H9 (cell line): ENCODE measurements around the gene TMPRSS5. TPM values are rescaled to one million over a fixed set of nuclear protein-coding genes. Genes with fewer than 3 reads are reported as not detected.

Experiments
- DNase-seq: peaks from one replicate; pipeline ENCODE4 v3.0.0-alpha.2; 2017
- H2AFZ ChIP-seq: one replicate; pipeline ENCODE4 v1.6.1; 2013; ENCODE audit warnings: mild to moderate bottlenecking, low read length, control low read depth, moderate library complexity
- H2AK5ac ChIP-seq: 2 replicates; pipeline ENCODE4 v1.6.1; 2013; ENCODE audit warnings: low read length, control low read depth, mixed read lengths; ENCODE audit not compliant: insufficient read length
- H2BK120ac ChIP-seq: one replicate; pipeline ENCODE4 v1.6.1; 2013; ENCODE audit warnings: low read depth, mild to moderate bottlenecking, low read length, control low read depth, inconsistent platforms; ENCODE audit not compliant: poor library complexity, severe bottlenecking
- H2BK12ac ChIP-seq: 2 replicates; pipeline ENCODE4 v1.6.1; 2013; ENCODE audit warnings: low read length, control low read depth, mixed read lengths, low read depth; ENCODE audit not compliant: insufficient read length
- H2BK15ac ChIP-seq: 2 replicates; pipeline ENCODE4 v1.6.1; 2013; ENCODE audit warnings: low read depth, low read length, control low read depth
- H2BK20ac ChIP-seq: one replicate; pipeline ENCODE4 v1.6.1; 2013; ENCODE audit warnings: low read depth, mild to moderate bottlenecking, low read length, control low read depth, inconsistent platforms; ENCODE audit not compliant: poor library complexity, severe bottlenecking
- H2BK5ac ChIP-seq: 2 replicates; pipeline ENCODE4 v1.6.1; 2013; ENCODE audit warnings: low read length, control low read depth, mixed read lengths; ENCODE audit not compliant: insufficient read length
- H3K14ac ChIP-seq: 2 replicates; pipeline ENCODE4 v1.6.1; 2013; ENCODE audit warnings: low read length, control low read depth; ENCODE audit not compliant: insufficient read depth
- H3K18ac ChIP-seq: 2 replicates; pipeline ENCODE4 v1.6.1; 2013; ENCODE audit warnings: low read depth, mild to moderate bottlenecking, mixed read lengths, low read length, control low read depth; ENCODE audit not compliant: insufficient read length
- H3K23ac ChIP-seq: 2 replicates; pipeline ENCODE4 v1.6.1; 2013; ENCODE audit warnings: low read length, control low read depth, mixed read lengths, low read depth; ENCODE audit not compliant: insufficient read length
- H3K23me2 ChIP-seq: 2 replicates; pipeline ENCODE4 v1.6.1; 2013; ENCODE audit warnings: low read depth, mild to moderate bottlenecking, mixed read lengths, low read length, control low read depth; ENCODE audit not compliant: insufficient read length, poor library complexity, severe bottlenecking
- H3K27ac ChIP-seq: 2 replicates; pipeline ENCODE4 v1.5.1; 2013; ENCODE audit warnings: low read length, control low read depth, mixed read lengths, low read depth; ENCODE audit not compliant: insufficient read length
- H3K27me3 ChIP-seq: 2 replicates; pipeline ENCODE4 v1.6.1; 2013; ENCODE audit warnings: low read length, control low read depth, inconsistent platforms; ENCODE audit not compliant: insufficient read depth
- H3K4ac ChIP-seq: 2 replicates; pipeline ENCODE4 v1.6.1; 2013; ENCODE audit warnings: low read depth, mild to moderate bottlenecking, control low read depth, inconsistent platforms, low read length, moderate library complexity
- H3K4me1 ChIP-seq: 2 replicates; pipeline ENCODE4 v1.6.1; 2013; ENCODE audit warnings: low read length, control low read depth, inconsistent platforms; ENCODE audit not compliant: insufficient read depth
- H3K4me2 ChIP-seq: 2 replicates; pipeline ENCODE4 v1.6.1; 2013; ENCODE audit warnings: low read length, control low read depth, mixed read lengths; ENCODE audit not compliant: insufficient read length, insufficient read depth
- H3K56ac ChIP-seq: 2 replicates; pipeline ENCODE4 v1.6.1; 2013; ENCODE audit warnings: low read depth, mild to moderate bottlenecking, mixed read lengths, low read length, control low read depth; ENCODE audit not compliant: insufficient read length
- H3K79me1 ChIP-seq: 2 replicates; pipeline ENCODE4 v1.6.1; 2013; ENCODE audit warnings: low read depth, mild to moderate bottlenecking, moderate library complexity, low read length, control low read depth, inconsistent platforms; ENCODE audit not compliant: insufficient read depth, poor library complexity, severe bottlenecking
- H3K79me2 ChIP-seq: 2 replicates; pipeline ENCODE4 v1.6.1; 2013; ENCODE audit warnings: low read length, control low read depth, inconsistent platforms; ENCODE audit not compliant: insufficient read depth
- H3K9ac ChIP-seq: 2 replicates; pipeline ENCODE4 v1.6.1; 2013; ENCODE audit warnings: low read length, control low read depth, mixed read lengths; ENCODE audit not compliant: insufficient read length; ENCODE audit errors: extremely low read depth
- H3K9me3 ChIP-seq: one replicate; pipeline ENCODE4 v1.6.1; 2013; ENCODE audit warnings: low read depth, low read length, inconsistent platforms; ENCODE audit not compliant: control insufficient read depth
- H3T11ph ChIP-seq: one replicate; pipeline ENCODE4 v1.6.1; 2013; ENCODE audit warnings: mild to moderate bottlenecking, low read length, control low read depth, inconsistent platforms
- H4K20me1 ChIP-seq: one replicate; pipeline ENCODE4 v1.6.1; 2013; ENCODE audit not compliant: control insufficient read depth, insufficient read length, insufficient read depth
- H4K5ac ChIP-seq: 2 replicates; pipeline ENCODE4 v1.6.1; 2013; ENCODE audit warnings: low read depth, mild to moderate bottlenecking, mixed read lengths, low read length, control low read depth; ENCODE audit not compliant: insufficient read length
- H4K8ac ChIP-seq: replicated peaks from 2 replicates; pipeline ENCODE4 v1.6.1; 2013; ENCODE audit warnings: low read length, control low read depth, mixed read lengths, low read depth; ENCODE audit not compliant: insufficient read length
- H4K91ac ChIP-seq: 2 replicates; pipeline ENCODE4 v1.6.1; 2013; ENCODE audit warnings: low read depth, mild to moderate bottlenecking, moderate library complexity, mixed read lengths, low read length, control low read depth; ENCODE audit not compliant: insufficient read length
- H3K27ac Mint-ChIP-seq, 3 experiments: 2 replicates in 2 of 3; 3 replicates in 1 of 3; pipeline ENCODE4 v1.8.0; 2020 to 2021; ENCODE audit warnings: mixed read lengths in 3 of 3, mild to moderate bottlenecking in 1 of 3, moderate library complexity in 1 of 3
- H3K27me3 Mint-ChIP-seq: 2 replicates; pipeline ENCODE4 v1.8.0; 2021; ENCODE audit warnings: low read depth, mild to moderate bottlenecking, moderate library complexity, mixed read lengths
- H3K36me3 Mint-ChIP-seq, 3 experiments: 2 replicates in 2 of 3; 3 replicates in 1 of 3; pipeline ENCODE4 v1.8.0; 2020 to 2021; ENCODE audit warnings: low read depth in 3 of 3, mixed read lengths in 3 of 3; ENCODE audit not compliant: insufficient read depth in 1 of 3
- H3K4me1 Mint-ChIP-seq, 2 experiments: 2 replicates each; pipeline ENCODE4 v1.8.0; 2020; ENCODE audit warnings: mixed read lengths in 2 of 2
- H3K4me3 Mint-ChIP-seq, 2 experiments: 2 replicates in 1 of 2; 3 replicates in 1 of 2; pipeline ENCODE4 v1.8.0; 2020 to 2021; ENCODE audit warnings: mild to moderate bottlenecking in 2 of 2, mixed read lengths in 2 of 2, moderate library complexity in 1 of 2
- H3K9me3 Mint-ChIP-seq, 2 experiments: 2 replicates in 1 of 2; 3 replicates in 1 of 2; pipeline ENCODE4 v1.8.0; 2020; ENCODE audit warnings: mild to moderate bottlenecking in 2 of 2, mixed read lengths in 2 of 2, moderate library complexity in 1 of 2
- CTCF ChIP-seq: fragments of 200-600 bp; sonication (generic); conservative IDR thresholded peaks from 3 replicates; pipeline ENCODE4 v1.8.0; 2021; ENCODE audit warnings: antibody characterized with exemption, mild to moderate bottlenecking
- WGBS: extraction: QIAGEN DNeasy Blood & Tissue Kit; methylation state at CpG from one replicate; pipeline ENCODE4 v1.1.7; 2013; ENCODE audit warnings: missing lambda C conversion rate, low lambda C conversion rate, mixed read lengths; ENCODE audit not compliant: insufficient read length; ENCODE audit errors: extremely low coverage; 5-methylcytosine and 5-hydroxymethylcytosine counted together
- total RNA-seq: library from RNA; stranded (reverse); gene quantifications from 2 replicates; pipeline ENCODE4 v1.2.1, GENCODE V29; 2021

Gene TMPRSS5
- total RNA-seq, 1 experiment from 2014 or later: 0.37 TPM

- no peak overlapping the region for H3K4me3 Mint-ChIP-seq
- no peak overlapping the region for H3K4ac ChIP-seq
- no peak overlapping the region for H3T11ph ChIP-seq
- H3K27ac ChIP-seq: no peak overlapping the region
- no peak overlapping the region for H3K56ac ChIP-seq
- H2BK120ac ChIP-seq: no peak overlapping the region
- H3K9ac ChIP-seq: no peak overlapping the region
- H3K27me3 Mint-ChIP-seq: peaks cover 2% of the 10 kb centered on the region; the same call in 1 of the 2 replicates
- WGBS: no CpG with 5 or more reads among the region's 5 CpGs
- peaks cover 0 to under 1% of the 10 kb centered on the region in 2 experiments; a peak in 1 of 5 replicates for H3K9me3 Mint-ChIP-seq
- no peak overlapping the region for H3K23ac ChIP-seq
- no peak overlapping the region for H3K27ac Mint-ChIP-seq
- no peaks in the 10 kb centered on the region for H3K23me2 ChIP-seq
- no peaks in the 10 kb centered on the region for H3K79me1 ChIP-seq
- H4K20me1 ChIP-seq: no peaks in the 10 kb centered on the region
- H4K8ac ChIP-seq: no peak overlapping the region
- no peaks in the 10 kb centered on the region for H3K4me1 ChIP-seq
- H2AFZ ChIP-seq: no peak overlapping the region
- no peaks in the 10 kb centered on the region for H3K9me3 ChIP-seq
- no peak overlapping the region for H4K91ac ChIP-seq
- H3K4me1 Mint-ChIP-seq: peaks cover 2 to 3% of the 10 kb centered on the region in 2 experiments; a peak in 3 of 4 replicates
- no peak overlapping the region for H2BK20ac ChIP-seq
- DNase-seq: no peak
- no peaks in the 10 kb centered on the region for H3K27me3 ChIP-seq
- no peak overlapping the region for H3K4me2 ChIP-seq
- no peak for TF ChIP-seq CTCF
- no peak overlapping the region; the same call in 1 of the 2 replicates for H3K14ac ChIP-seq
- no peak overlapping the region for H4K5ac ChIP-seq
- H3K18ac ChIP-seq: no peak overlapping the region
- peaks cover 0 to under 1% (median 0%) of the 10 kb centered on the region in 3 experiments; a peak in 5 of 7 replicates for H3K36me3 Mint-ChIP-seq
- no peak overlapping the region for H2BK5ac ChIP-seq
- no peaks in the 10 kb centered on the region for H3K79me2 ChIP-seq
- H2AK5ac ChIP-seq: no peak overlapping the region
- H2BK12ac ChIP-seq: no peak overlapping the region
- no peak overlapping the region for H2BK15ac ChIP-seq
These were observed 9.0 kb downstream of the TMPRSS5 start for GRCh38 chr11:113697111-113697510.
